ENCODE data around the gene BICRAL. TPM values are rescaled to one million over a fixed set of nuclear protein-coding genes. Genes with fewer than 3 reads are reported as not detected.

The BICRAL gene
- total RNA-seq, 1 experiment from 2014 or later = 9.7 TPM

DNA sequence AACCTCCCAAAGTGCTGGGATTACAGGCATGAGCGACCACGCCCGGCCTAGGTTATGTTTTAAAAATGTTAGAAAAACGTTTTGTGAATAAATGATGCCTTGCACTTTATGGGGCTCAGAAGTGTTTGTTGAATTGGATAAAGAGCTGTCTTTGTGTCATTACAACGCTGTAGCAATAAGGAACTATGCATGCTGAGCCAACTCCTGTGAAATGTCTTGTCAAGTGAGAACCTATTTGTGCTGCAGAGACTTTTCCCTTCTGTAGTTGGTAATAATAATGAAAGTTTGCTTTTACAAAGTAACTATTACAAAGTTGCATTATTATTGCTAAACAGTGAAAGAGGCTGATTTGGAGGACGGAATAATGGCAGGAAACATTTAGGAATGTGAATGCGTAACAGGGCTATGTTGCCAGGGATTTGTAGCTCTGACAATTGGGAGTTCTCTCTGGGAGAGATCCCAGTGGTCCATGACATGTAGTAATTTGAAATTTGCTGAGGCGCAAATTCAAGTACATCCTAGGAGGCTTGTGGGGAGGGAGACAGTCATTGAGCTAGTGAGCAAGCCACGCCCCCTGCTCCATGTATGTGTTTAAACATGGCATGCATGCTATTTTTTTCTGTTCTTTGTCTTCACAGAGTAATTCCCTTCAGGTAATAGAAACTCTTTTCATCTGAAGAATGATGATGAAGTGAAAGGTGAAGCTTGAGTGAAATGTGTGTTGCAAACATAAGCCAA lies 16.8 kb upstream of the BICRAL start:
- H3K4me3 Mint-ChIP-seq = no peak overlapping the region
- ChIA-PET CTCF (no interaction called here), POLR2A (interaction anchor here (0.9 kb wide), 1 partner anchor 13 kb away, joined by 3 read pairs; no protein-coding TSS in a partner anchor)
- no peak for DNase-seq (ENCODE audit: low spot score)
- no peaks in the 10 kb centered on the region; the same call in 1 of the 2 replicates for H3K36me3 Mint-ChIP-seq
- H3K27me3 Mint-ChIP-seq (ENCODE audit: low read depth) = no peaks in the 10 kb centered on the region
- TF ChIP-seq, protein P1, sequence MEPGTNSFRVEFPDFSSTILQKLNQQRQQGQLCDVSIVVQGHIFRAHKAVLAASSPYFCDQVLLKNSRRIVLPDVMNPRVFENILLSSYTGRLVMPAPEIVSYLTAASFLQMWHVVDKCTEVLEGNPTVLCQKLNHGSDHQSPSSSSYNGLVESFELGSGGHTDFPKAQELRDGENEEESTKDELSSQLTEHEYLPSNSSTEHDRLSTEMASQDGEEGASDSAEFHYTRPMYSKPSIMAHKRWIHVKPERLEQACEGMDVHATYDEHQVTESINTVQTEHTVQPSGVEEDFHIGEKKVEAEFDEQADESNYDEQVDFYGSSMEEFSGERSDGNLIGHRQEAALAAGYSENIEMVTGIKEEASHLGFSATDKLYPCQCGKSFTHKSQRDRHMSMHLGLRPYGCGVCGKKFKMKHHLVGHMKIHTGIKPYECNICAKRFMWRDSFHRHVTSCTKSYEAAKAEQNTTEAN (CRISPR knock-in tag; IDR thresholded peaks at IDR 0.05) = no peak
- TF ChIP-seq, protein P2, sequence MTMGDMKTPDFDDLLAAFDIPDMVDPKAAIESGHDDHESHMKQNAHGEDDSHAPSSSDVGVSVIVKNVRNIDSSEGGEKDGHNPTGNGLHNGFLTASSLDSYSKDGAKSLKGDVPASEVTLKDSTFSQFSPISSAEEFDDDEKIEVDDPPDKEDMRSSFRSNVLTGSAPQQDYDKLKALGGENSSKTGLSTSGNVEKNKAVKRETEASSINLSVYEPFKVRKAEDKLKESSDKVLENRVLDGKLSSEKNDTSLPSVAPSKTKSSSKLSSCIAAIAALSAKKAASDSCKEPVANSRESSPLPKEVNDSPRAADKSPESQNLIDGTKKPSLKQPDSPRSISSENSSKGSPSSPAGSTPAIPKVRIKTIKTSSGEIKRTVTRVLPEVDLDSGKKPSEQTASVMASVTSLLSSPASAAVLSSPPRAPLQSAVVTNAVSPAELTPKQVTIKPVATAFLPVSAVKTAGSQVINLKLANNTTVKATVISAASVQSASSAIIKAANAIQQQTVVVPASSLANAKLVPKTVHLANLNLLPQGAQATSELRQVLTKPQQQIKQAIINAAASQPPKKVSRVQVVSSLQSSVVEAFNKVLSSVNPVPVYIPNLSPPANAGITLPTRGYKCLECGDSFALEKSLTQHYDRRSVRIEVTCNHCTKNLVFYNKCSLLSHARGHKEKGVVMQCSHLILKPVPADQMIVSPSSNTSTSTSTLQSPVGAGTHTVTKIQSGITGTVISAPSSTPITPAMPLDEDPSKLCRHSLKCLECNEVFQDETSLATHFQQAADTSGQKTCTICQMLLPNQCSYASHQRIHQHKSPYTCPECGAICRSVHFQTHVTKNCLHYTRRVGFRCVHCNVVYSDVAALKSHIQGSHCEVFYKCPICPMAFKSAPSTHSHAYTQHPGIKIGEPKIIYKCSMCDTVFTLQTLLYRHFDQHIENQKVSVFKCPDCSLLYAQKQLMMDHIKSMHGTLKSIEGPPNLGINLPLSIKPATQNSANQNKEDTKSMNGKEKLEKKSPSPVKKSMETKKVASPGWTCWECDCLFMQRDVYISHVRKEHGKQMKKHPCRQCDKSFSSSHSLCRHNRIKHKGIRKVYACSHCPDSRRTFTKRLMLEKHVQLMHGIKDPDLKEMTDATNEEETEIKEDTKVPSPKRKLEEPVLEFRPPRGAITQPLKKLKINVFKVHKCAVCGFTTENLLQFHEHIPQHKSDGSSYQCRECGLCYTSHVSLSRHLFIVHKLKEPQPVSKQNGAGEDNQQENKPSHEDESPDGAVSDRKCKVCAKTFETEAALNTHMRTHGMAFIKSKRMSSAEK (CRISPR knock-in tag; IDR thresholded peaks at IDR 0.05; ENCODE audit: borderline replicate concordance) = no peak
- TF ChIP-seq ZNF263 (CRISPR knock-in tag; IDR thresholded peaks at IDR 0.05; ENCODE audit: low read depth) = no peak
- TF ChIP-seq, protein P3, sequence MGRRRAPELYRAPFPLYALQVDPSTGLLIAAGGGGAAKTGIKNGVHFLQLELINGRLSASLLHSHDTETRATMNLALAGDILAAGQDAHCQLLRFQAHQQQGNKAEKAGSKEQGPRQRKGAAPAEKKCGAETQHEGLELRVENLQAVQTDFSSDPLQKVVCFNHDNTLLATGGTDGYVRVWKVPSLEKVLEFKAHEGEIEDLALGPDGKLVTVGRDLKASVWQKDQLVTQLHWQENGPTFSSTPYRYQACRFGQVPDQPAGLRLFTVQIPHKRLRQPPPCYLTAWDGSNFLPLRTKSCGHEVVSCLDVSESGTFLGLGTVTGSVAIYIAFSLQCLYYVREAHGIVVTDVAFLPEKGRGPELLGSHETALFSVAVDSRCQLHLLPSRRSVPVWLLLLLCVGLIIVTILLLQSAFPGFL (CRISPR knock-in tag; IDR thresholded peaks at IDR 0.05; ENCODE audit: borderline replicate concordance) = no peak
- no peak for TF ChIP-seq CREM (CRISPR knock-in tag; IDR thresholded peaks at IDR 0.05)
- no peak for TF ChIP-seq EMX1 (CRISPR knock-in tag; IDR thresholded peaks at IDR 0.05)
- no peak for TF ChIP-seq TEAD4 (CRISPR knock-in tag; IDR thresholded peaks at IDR 0.05)
- TF ChIP-seq, protein P4, sequence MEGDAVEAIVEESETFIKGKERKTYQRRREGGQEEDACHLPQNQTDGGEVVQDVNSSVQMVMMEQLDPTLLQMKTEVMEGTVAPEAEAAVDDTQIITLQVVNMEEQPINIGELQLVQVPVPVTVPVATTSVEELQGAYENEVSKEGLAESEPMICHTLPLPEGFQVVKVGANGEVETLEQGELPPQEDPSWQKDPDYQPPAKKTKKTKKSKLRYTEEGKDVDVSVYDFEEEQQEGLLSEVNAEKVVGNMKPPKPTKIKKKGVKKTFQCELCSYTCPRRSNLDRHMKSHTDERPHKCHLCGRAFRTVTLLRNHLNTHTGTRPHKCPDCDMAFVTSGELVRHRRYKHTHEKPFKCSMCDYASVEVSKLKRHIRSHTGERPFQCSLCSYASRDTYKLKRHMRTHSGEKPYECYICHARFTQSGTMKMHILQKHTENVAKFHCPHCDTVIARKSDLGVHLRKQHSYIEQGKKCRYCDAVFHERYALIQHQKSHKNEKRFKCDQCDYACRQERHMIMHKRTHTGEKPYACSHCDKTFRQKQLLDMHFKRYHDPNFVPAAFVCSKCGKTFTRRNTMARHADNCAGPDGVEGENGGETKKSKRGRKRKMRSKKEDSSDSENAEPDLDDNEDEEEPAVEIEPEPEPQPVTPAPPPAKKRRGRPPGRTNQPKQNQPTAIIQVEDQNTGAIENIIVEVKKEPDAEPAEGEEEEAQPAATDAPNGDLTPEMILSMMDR (IDR thresholded peaks at IDR 0.05) = no peak
- TF ChIP-seq OVOL2 (CRISPR knock-in tag; IDR thresholded peaks at IDR 0.05; ENCODE audit: borderline replicate concordance) = no peak
- TF ChIP-seq HMGA2 (CRISPR knock-in tag; IDR thresholded peaks at IDR 0.05) = no peak
- TF ChIP-seq JAZF1 (CRISPR knock-in tag; IDR thresholded peaks at IDR 0.05) = no peak
- no peaks in the 10 kb centered on the region for H3K9me3 Mint-ChIP-seq
- H3K27ac Mint-ChIP-seq = no peak overlapping the region
- H3K4me1 Mint-ChIP-seq = peaks cover 11% of the 10 kb centered on the region
- ATAC-seq = no peak

DNA sequence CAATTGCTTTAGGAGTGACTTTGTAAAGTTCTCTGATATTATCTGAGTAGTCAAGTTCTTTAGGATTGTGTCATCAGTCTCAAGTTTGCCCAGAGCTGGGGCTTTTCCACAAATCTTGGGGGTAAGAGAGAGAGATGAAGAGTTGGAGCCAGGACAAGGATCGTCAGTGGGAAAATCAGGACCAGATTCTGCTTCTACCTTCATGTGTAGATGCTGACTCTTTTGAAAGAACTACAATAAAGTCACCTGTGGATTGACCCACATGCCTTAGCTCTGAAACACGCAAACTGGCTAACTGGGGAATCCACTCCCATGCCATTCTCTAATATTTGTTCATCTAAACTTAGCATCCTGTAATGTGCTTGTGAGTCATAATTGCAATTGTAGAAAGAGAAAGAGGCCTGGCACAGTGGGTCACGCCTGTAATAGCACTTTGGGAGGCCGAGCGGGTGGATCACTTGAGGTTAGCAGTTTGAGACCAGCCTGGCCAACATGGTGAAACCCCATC lies 15.6 kb upstream of the BICRAL start:
- no peak for ATAC-seq
- ChIA-PET POLR2A (interaction anchor here (0.9 kb wide), 1 partner anchor 12 kb away, joined by 3 read pairs; no protein-coding TSS in a partner anchor), CTCF (no interaction called here)
- no peaks in the 10 kb centered on the region; the same call in 1 of the 2 replicates for H3K36me3 Mint-ChIP-seq
- no peaks in the 10 kb centered on the region for H3K9me3 Mint-ChIP-seq
- no peak overlapping the region for H3K27ac Mint-ChIP-seq
- H3K4me3 Mint-ChIP-seq = no peak overlapping the region
- DNase-seq (ENCODE audit: low spot score) = no peak
- peaks cover 17% of the 10 kb centered on the region for H3K4me1 Mint-ChIP-seq
- no peaks in the 10 kb centered on the region for H3K27me3 Mint-ChIP-seq (ENCODE audit: low read depth)
- TF ChIP-seq OVOL2 (CRISPR knock-in tag; IDR thresholded peaks at IDR 0.05; ENCODE audit: borderline replicate concordance) (no peak), ZNF396 (CRISPR knock-in tag; IDR thresholded peaks at IDR 0.05; ENCODE audit: borderline replicate concordance) (no peak), NR1H2 (CRISPR knock-in tag; IDR thresholded peaks at IDR 0.05) (no peak), HMGA2 (CRISPR knock-in tag; IDR thresholded peaks at IDR 0.05) (no peak)
- TF ChIP-seq, protein P5, sequence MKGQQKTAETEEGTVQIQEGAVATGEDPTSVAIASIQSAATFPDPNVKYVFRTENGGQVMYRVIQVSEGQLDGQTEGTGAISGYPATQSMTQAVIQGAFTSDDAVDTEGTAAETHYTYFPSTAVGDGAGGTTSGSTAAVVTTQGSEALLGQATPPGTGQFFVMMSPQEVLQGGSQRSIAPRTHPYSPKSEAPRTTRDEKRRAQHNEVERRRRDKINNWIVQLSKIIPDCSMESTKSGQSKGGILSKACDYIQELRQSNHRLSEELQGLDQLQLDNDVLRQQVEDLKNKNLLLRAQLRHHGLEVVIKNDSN (CRISPR knock-in tag; IDR thresholded peaks at IDR 0.05) = no peak
- TF ChIP-seq, protein P3 (CRISPR knock-in tag; IDR thresholded peaks at IDR 0.05; ENCODE audit: borderline replicate concordance) = no peak
- TF ChIP-seq, protein P6, sequence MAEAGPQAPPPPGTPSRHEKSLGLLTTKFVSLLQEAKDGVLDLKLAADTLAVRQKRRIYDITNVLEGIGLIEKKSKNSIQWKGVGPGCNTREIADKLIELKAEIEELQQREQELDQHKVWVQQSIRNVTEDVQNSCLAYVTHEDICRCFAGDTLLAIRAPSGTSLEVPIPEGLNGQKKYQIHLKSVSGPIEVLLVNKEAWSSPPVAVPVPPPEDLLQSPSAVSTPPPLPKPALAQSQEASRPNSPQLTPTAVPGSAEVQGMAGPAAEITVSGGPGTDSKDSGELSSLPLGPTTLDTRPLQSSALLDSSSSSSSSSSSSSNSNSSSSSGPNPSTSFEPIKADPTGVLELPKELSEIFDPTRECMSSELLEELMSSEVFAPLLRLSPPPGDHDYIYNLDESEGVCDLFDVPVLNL (CRISPR knock-in tag; IDR thresholded peaks at IDR 0.05; ENCODE audit: borderline replicate concordance, low read depth) = no peak
- TF ChIP-seq, protein P2 (CRISPR knock-in tag; IDR thresholded peaks at IDR 0.05; ENCODE audit: borderline replicate concordance) = no peak

Data from WTC11 (cell line).